ENCODE measurements around the gene SYT2. TPM values are rescaled to one million over a fixed set of nuclear protein-coding genes. Genes with fewer than 3 reads are reported as not detected.
A peak's percentile ranks its signal among the peaks of the same experiment; 100 is the strongest.
"Not testable (repeated sequence)": the region's sequence is repeated elsewhere in the genome, so short reads cannot be mapped to it uniquely, and the experiment has no call there.

Gene SYT2
- total RNA-seq, 1 experiment from 2014 or later: not detected

DNA sequence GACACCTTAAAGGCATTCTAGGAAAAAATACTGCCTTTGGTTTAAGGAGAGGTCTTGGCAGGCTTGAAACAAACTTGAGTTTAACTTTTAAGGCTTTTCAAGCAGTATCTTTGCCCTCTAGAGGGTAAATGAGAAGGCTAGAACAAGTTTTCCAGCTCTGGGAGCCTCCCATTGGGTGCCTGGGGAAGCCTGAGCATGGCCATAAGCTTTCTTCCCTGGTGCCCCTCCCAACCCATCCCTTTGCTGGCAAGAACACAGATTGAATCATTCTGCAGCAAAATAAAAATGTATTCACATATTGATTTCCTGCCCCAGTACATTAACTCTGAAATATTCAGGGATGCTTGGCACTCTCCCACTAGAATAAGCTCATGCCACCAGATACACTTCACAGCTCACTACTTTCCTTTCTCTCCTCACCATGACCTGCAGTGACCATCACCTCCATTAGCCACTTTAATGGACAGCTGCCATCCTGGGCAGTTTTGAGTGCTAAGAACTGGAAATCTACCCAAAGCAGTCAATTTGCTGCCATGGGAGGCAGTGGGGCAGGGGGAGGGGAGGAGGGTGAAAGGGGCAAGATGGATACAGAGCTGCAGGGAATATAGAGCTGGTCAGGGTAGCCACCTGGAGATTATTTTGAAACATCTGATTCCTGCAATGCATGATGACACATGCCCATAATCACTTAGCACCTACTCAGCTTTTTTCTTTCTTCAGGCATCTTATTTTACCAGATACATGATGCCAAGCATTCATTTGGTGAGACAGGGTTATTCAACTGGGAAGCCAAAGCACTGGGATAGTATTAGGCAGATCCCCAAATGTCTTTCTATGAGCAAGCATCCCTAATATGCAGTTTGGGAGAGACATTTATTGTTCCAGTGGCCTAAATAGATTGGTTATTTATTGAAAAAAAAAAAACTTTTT, 140.6 kb downstream of the SYT2 start:
- DNase-seq (ENCODE audit: low read depth): no peak

DNA sequence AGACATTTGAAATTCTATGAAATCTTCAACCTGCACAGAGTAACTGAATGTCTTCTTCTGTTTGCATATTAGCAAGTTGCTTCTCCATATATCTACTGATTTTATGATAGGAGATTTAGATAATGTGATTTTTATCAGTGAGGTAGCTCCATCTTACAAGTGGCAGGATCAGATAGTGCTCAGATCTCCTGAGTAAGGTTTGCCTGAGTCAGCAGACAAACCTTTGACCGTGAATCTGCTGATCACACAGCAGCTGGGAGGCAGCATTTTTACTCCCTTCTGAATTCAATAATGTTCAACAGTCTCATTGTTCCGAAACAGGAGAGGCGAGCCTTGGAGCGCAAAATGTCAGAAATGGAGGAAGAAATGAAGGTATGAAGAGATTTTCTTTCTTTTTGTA, 141.4 kb downstream of the SYT2 start:
- no peak for DNase-seq (ENCODE audit: low read depth)

DNA sequence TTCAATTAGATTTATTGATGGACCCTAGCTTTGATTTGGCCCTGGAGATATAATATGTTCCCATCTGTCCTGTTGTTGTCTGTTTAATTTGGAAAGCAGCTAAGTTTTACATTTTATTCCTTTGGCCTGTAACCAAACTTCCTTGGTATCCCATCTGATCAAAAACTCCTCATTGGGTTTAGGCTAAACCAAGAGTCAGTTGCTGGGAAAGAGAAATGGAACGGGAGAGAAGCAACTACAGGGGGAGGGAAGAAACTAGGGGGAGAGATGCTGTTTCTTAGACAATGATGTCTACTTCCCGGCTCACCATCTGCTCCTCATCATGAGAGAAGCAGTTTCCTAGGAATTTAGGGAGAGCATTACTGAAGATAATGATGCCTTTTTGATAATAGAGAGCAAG, 141.8 kb downstream of the SYT2 start:
- no peak for DNase-seq (ENCODE audit: low read depth)

DNA sequence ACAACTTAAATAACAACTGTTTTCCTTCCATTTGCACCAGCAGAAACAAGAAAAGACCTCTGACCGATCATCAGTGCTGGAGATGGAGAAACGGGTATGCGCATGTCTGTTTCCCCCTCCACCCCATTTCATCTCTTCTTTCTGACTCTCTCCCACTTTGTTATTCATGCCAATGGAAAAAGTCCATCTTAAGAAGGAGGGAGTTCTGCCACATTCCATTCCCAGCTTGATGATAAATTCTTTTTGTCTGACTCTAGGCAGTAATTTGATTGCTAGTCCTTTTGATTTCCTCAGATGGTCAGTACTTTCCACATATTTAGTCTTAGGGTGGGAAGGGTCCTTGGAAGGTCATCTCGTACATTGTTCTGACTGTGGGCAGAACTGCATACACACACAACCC, 142.5 kb downstream of the SYT2 start:
- DNase-seq (ENCODE audit: low read depth): peak; percentile 43

DNA sequence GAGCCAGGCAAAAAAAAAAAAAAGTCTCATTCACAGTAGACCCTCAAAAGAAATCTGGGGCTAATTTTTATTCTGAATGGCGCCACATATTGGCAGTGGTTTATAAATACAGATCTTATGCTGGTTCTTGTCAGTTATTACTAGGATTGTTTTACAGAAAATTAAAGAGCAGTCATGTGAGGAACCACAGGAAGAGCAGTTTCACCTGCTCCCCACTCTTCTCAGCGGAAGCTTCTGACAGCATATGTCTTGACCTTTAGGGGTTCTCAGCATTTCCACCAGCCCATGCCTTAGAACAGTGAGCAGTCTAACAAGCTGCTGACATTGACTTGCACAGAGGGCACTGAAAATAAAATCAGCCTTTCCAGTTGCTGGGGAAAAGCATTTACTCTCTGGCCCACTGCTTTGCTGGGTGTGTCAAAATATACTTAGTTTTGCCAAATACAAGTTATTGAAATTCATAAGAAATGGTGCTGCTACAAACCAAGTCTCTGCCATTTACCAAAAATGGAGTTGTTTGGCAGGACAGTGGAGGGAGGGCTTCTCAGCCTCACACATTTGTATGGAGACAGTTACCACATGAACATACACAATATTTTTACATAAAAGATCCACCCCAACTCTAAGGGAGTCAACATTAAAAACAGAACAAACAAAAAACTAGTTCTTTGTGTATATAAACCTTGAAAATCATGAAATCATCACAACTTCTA, 144.2 kb downstream of the SYT2 start:
- no peak for DNase-seq (ENCODE audit: low read depth)

DNA sequence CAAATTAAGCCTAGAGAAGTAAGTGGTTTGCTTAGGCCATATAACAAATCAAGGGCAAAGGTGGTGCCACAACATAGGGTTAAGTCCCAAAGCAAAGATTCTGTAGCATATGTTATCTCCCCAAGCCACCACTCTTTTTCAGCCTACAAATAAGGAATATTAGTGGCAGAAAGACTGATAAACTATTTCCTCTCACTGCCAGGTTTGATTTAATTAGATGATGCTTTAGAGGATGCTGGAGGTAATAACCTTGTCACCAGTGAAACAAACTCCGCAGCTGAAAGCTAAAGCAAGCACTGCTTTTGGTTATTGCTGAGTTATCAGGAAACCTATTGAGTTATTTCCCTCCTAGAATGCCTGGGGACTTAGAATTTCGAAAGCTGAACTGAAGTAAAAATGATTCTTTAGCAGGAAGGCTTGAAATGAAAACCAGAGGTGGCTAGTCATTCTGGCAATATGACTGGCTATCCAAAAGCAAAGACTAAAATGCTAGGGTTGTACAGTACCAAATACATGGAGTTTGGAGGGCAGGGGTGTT, 145.2 kb downstream of the SYT2 start:
- DNase-seq (ENCODE audit: low read depth): no peak

DNA sequence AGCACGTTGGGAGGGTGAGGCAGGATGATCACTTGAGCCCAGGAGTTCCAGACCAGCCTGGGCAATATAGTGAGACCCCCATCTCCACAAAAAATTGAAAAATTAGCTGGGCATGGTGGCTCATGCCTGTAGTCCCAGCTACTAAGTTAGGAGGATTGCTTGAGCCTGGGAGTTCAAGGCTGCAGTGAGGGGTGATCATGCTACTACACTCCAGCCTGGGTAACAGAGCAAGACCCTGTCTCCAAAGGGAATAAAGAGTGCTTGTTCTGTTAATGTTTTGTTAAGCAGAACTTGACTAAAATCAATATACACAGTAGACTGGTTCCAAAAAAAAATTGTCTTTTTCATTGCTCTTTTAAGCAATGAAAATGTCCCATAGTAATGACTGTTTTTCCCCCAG, 146.4 kb downstream of the SYT2 start:
- no peak for DNase-seq (ENCODE audit: low read depth)

DNA sequence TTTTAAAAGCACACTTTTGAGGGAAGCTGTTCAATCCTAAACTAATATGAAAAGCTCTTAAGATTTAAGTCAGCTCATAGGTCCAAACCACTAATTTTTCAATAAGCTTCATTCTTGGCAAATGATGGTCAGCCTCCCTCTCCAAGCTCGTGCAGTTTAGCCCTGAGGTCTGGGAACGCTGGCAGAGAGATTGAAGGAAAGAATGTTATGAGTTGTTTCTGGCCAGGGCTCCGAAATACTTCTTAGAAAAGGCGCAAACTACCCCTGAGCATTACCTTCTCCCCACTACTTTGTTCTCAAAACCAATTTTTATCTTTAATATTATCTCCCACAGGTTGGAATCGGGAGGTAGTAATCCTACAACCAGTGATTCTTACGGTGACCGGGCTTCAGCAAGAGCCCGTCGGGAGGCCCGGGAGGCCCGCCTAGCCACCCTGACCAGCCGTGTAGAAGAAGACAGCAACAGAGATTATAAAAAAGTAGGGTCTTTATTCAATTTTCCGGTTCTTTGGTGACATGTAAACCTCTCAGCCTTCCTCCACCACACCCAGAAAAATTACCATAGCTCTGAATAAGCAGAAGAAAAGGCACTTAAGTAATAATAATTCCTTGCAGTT, 147.7 kb downstream of the SYT2 start:
- no peak for DNase-seq (ENCODE audit: low read depth)

DNA sequence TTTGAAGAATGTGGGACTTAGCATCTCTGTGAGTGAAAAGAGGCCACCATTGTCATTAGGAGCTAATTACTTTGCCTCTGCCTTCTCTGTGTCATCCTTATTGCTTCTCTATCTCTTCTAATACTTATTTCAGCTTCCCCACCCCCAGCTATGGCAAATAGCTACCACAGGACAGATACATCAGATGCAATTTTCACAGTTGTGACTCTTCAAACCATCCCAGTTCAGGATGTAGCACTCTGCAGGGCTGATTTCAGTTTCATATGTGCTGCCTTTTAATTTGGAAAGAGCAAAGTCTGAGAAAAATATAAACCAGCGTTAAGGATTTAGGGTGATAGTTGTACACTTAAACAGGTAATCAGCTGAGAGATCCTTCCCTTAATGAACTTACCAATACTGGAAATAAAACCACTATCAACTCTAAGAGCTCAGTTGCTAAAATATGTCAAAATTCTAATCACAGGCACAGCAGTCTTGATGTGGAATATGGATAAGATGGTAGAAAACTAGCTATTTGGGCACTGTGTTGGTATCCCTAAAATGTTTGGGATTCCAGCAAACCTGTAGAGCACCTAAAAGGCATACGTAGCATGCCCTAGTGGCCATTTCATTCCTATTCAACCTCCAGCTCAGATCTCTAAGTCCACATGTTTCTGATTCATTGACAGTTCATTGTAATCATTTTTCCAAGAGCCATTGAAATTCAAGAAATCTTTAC, 148.4 kb downstream of the SYT2 start:
- DNase-seq (ENCODE audit: low read depth): no peak

DNA sequence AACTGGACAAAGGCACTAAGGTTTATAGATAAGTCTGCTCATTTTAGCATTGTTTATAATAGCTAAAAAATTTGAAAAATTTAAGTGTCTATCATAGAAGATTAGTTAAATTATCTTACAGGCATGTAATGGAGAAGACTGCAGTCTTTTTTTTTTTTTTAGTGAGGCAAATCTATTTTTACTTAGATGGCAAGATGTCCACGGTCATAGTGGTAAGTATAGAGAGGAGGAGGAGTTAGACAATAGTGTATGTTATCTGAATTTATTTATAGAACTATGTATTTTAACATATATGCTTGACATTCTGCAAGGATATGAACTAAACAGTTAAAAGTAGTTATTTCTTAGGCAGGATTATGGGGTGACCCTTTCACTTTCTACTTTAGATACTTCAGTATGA, 149.0 kb downstream of the SYT2 start:
- DNase-seq (ENCODE audit: low read depth): no peak

DNA sequence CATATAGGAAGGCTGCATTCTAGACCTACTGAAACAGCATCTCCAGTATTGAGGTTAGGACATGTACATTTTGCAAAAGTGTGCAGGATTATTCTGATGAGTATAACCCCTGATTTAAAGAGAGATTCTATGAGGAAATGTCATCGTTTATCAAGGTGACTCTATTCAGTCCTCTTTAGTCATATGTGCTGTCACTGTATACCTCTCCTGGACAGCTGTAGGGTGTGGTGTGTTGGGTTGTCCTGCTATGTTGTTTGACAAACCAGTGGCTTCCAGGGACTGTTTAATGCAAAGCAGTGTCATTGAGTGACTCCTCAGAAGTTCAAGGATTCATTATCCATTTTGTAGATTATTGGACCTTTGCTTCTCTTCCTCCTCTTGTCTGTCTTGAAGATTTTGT, 152.6 kb downstream of the SYT2 start:
- not testable (repeated sequence) for DNase-seq (ENCODE audit: low read depth)

DNA sequence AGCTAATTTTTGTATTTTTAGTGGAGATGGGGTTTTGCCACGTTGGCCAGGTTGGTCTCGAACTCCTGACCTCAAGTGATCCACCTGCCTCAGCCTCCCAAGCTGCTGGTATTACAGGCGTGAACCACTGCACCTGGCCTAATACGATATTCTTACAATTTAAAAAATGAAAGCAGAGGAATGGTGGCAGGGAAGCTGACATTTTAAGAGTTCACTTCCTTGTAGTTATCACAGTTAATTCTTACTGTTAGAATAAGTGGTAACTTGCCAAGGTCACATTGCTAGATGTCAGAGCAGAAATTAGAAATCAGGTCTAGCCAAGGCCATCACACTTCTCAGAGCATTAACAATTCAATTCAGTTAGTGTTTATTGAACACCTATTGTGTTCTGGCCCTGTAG, 154.2 kb downstream of the SYT2 start:
- DNase-seq (ENCODE audit: low read depth): not testable (repeated sequence)

DNA sequence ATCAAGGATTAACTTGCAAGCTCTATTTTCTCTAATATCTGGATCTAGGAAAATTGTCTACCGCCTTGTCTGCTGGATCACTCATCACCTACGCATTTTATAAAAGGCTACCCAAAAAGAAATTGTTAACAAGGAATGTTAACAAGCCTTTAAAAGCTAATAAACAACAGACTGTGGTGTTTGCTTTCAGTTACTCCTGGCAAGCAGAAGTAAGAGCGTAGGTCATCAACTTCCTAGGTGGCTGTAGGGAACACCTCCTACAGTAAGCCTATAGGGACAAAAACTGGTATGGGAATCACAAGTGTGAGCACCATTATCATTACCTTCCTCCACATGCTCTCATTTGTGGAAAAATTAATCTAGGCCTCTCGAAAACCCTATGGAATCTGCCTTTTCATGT, 155.6 kb downstream of the SYT2 start:
- not testable (repeated sequence) for DNase-seq (ENCODE audit: low read depth)

DNA sequence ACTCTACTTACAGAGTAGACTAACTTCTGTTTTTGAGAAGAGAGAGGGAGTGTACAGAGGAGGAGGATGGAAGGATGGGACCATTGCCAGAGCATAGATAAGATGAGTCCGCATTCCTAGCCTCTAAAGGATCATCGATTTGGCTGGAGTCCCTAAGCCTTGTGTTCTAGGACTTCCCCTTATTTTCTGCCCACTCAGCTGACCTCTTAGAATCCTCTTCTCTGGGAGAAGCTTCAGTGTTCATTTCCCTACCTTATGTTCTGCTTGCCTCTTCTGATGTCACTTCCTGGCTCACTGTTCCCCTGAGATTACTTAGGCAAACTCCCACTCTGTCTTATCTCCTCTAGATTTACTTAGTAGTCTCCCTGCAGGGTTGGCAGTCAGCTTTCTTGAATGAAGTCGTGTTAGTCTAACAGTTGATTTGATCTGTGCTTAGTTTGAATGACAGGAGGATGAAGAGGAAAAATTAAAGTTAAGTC, 156.7 kb downstream of the SYT2 start:
- no peak for DNase-seq (ENCODE audit: low read depth)

DNA sequence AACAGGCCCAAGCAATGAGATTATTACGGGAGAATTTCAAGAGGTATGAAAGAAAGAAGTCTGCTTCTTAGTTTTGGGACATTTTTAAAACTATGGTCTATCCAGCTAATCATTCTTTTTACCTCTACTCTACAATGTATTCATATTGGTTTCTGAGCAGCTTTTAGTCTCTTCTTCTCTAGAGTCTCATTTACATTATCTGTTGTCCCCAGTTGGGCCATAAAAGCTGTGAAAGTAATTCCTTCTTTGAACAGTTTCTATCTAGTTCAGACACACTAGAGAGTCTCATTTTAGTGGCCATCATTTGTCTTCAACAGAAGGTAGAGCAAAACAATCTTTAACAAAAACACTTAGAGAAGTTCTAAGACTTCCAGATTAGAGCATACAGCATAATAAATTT, 157.2 kb downstream of the SYT2 start:
- DNase-seq (ENCODE audit: low read depth): not testable (repeated sequence)

DNA sequence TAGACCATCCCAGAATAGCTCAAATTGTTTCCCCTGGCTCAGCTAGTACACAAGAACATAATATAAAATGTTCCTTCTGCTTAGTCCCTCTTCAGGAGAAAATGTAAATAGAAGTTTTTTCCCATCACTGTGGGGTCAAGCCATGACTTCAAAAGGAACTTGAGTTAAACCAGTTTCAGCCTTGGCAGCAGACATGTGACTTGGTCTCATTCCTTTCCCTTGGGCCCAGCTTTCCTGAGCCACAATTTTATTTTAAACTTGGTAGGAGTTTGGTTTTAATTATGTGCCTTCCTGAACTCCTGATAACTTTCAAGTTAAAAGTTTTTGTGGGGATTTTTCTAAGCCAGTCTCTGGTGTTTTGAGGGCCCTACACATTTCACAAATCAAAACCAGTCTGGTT, 157.6 kb downstream of the SYT2 start:
- peak; percentile 9 for DNase-seq (ENCODE audit: low read depth)

DNA sequence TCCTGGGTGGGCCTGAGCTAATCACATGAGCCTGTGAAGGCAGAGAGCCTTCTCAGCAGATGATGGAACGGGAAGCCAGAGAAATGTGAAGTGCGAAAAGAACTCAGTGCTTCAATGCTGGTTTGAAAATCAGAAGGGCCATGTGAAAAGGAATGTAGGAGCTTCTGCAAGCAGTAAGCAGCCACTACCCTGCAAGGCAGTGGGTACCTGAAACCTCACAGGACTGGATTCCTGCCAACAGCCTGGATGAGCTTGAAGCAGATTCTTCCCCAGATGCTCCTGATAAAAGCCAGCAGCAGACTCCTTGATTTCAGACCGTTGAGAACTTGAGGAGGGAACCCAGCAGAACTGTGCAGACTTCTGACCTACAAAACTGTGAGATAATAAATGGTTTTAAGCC, 158.6 kb downstream of the SYT2 start:
- DNase-seq (ENCODE audit: low read depth): peak; percentile 52

DNA sequence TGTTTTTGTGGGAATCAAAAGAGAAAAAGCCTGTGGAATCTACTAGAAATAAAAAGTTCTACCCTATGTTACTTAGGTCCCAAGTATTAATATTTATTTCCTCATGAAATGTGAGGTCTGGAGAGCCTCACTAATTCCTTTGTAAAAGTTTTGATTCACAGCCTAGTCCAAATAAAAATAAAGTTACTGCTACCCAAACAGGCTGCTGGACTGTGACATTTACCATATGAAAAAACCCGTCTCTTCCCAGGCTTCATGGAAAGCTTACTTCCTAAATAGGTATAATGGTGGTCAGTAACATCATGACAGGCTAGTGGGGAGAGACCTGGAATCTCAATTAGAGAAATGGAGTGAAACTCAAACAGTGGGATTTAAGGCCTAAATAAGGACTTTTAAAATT, 160.2 kb downstream of the SYT2 start:
- not testable (repeated sequence) for DNase-seq (ENCODE audit: low read depth)

DNA sequence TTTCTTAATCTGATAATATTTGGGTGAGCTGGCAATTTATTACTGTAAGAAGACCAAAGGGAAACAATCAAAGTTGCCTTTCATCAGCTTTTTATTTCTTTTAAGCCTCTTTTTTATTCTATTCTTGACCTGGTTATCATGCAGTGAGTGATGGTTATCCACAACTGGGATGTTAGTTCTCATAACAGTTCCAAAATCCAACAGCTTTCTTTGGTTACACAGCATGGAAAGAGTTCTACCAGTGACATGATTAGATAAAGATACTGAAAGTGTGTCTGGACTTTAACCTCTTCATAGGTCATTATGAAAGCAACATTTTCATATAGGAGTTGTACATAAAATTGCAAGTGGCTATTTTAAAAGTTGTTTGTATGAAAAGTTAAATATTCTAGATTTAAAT, 163.0 kb downstream of the SYT2 start:
- no peak for DNase-seq (ENCODE audit: low read depth)

DNA sequence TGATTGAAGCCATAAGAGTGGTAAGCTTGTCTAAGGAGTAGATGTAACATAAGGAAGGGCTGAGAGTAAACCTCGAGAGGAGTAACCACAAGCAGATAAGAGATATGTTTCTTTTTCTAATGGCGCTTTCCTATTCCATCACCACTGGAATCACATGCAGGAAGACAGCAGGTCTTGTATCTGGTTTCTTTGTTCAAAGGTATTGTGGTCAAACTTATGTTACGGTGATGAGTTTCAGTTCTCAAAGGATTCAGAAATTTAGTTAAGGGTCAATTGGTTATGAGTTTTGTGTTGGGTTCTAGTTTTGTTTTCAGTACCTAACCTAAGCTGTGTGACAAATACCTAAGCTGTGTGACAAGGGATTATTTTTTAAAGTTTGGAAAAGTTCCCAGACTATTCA, 163.5 kb downstream of the SYT2 start:
- not testable (repeated sequence) for DNase-seq (ENCODE audit: low read depth)

DNA sequence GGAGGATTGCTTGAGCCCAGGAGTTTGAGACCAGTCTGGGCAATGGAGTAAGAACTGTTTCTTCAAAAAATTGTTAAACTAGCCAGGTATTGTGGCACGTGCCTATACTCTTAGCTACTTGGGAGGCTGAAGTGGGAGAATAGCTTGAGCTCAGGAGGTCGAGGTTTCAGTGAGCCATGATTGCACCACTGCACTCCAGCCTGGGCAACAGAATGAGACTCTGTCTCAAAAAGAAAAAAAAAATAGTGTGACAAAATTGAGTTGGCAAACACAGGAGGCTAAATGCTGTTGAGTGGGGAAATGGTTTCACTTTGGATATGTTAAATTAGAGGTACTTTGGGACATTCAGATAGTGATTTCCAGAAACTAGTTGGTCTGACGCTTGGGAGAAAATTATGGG, 163.9 kb downstream of the SYT2 start:
- DNase-seq (ENCODE audit: low read depth): not testable (repeated sequence)
